GM19099 (cell line): ENCODE data around the gene ARMC2.

Experiments used
- POLR2A ChIP-seq: IDR thresholded peaks from 3 replicates; pipeline ENCODE4 v1.6.1; 2011; ENCODE audit warnings: low read depth; ENCODE audit not compliant: insufficient read length; ENCODE audit errors: extremely low read depth

Gene ARMC2

DNA sequence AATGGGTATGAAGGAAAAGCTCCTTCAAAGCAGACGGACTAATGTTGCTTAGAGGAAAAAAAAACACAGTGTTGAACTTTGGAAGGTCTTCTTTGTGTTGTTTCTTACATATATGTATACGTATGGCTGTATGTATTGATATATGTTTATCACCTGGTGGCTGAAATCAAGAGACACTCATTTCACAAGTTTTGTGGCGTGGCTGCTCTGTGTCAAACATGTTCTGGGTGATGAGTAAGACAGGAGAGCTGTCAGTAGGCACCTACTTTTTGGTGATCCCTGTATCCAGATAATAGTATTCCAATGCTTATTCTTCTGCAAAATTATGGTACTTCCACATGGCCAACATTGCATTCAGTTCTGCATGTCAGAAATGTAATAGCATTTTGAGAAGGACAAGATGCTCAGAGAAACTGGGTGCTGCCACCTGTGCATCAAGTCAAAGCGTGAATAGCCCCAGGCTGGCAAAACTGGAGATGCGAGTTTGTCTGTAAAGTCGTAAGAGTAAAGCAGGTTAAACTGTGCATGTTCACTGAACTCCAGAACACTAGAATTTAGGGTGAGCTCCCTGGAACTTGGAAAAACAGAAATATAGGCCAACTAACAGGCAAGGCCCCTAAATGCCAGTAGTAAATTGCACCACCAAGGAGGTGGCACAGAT is 67.9 kb downstream of the ARMC2 start:
- TF ChIP-seq POLR2A, result no peak

DNA sequence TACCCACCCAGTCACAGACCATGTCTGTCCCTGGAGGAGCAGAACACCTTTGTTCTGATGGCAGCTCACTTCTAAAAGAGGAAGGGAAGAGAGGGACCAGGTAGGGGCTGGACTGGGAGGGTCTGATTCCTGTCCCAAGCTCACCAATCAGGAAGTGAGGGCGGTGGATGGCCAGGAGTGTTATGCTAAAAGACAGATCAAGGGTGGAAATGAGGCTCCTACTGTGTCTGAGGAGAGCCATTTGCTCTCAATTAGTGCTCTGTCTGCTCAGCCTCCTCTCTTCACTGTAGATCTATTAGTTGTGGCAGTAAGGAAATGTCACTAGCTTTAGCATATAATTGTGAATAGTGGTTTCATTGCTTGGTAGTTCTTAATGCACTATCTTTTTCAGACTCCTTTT is 72.5 kb downstream of the ARMC2 start:
- no peak for TF ChIP-seq POLR2A

DNA sequence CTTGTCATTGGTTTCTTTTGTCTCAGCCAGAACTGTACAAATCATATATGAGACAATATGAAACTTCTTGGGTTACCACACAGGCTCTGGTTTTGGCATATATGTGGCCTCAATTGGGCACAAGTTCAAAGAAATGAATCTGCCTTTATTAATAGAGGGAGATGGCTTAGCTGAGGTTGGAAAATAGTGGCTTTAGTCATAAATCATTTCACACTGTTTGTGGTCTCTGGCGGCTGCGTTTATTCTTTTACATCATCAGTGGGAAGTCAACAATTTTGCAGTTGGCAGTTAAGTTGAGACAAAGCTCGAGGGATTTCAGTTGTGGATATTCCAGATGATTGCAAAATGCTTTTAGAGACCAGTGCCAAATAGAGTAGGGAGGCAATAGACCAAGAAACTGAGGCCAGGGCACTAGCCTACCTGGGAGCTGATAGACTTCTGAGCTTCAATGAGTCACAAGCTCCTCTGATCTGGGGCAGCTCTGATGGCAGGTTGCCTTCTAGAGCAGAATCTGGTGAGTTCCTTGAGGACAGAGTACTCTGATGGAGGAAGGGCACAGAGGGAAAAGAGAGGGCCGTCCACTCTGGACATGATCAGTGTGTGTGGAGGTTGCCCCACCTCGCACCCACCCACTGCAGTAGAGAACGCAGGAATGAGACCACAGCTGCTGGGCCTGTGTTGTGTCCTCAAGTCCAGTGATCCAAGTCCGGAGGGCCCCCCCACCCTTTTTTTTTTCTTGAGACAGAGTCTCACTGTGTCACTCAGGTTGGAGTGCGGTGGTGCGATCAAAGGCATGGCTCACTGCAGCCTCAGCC is 73.5 kb downstream of the ARMC2 start:
- no peak for TF ChIP-seq POLR2A

DNA sequence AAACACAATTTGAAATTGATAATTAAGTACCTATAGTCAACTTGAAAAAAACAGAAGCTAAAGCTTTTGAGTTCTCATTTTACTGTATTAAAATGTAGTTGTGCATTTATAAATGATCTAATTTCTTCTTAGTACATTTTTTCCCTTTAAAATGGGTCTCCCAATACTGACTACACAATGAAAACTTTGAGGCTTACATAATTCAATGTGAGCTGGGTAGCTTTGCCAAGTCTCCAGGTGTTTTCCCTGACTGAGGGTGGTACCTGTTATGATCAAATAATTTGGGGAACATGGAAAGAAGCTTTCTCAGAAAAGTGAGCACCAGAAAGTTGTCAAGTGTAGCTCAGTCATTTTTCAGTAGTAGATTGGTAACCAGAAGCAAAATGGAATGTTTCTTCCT is 74.3 kb downstream of the ARMC2 start:
- TF ChIP-seq POLR2A, result no peak

DNA sequence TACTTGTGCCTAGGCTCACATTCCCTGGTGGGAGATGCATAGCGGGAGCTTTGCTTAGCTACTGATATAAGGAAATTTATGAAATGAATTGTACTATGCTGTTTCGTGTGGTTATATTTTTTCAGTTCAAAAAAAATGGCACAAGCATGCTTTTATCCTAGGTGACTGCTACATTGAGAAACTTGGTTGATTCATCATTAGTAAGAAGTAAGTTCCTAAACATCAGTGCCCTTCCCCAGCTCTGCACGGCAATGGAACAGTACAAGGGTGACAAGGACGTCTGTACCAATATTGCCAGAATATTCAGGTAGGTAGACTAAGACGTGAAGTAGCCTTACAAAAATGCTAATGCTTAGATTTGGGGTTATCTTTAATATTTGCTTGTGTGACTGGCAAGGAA is 79.7 kb downstream of the ARMC2 start:
- TF ChIP-seq POLR2A, result no peak

DNA sequence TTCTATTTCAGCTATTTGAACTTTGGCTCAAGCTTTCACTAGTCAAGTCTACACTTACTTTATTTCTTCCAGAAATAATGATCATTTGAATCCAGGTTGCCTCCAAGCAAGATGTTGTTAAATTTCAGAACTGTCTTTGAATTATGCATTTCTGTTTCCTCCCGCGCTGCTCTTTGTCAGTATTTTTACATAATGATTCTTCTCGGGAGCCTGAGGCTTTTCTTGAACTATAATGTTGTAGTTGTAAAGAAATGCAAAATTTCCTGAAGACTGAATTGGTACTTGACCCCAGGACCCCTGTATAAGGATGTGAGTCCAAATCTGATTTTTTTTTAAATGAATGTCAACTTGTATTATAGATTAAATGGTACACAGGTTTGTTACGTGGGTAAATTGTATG is 80.4 kb downstream of the ARMC2 start:
- no peak for TF ChIP-seq POLR2A

DNA sequence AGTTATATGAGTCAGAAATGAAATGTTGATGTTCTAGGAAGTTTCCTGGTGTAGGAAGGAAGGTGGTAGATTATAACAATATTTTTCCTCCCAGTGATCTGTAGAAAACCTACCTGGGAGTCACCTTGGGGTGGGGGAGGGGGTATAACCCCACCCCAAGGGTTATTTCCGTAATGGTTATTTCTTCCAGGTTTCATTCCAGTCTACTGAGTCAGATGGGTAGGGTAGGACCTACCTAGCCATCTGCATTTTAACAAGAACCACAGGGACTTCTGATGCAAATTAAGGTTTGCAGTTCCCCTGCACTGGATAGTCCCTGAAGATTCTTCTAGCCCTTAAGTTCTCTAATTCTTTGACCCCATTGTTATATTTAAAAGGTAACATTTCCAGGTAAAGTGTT is 88.9 kb downstream of the ARMC2 start:
- TF ChIP-seq POLR2A, result no peak

DNA sequence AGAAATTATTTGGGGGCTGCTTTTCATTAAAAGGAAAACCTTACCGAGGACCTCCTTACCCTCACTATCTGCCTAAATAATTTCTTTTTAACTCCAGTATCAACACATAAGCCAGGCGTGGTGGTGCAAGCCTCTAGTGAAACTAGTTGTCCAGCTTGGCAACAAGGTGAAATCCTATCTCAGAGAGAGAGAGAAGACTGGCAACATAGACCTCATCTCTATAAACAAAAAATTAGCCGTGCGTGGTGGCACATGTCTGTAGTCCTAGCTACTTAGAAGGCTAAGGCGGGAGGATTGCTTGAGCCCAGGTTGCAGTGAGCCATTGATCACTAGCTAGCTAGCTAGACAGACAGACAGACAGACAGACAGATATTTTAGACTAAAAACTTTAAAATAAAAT is 92.5 kb downstream of the ARMC2 start:
- TF ChIP-seq POLR2A, result no peak

DNA sequence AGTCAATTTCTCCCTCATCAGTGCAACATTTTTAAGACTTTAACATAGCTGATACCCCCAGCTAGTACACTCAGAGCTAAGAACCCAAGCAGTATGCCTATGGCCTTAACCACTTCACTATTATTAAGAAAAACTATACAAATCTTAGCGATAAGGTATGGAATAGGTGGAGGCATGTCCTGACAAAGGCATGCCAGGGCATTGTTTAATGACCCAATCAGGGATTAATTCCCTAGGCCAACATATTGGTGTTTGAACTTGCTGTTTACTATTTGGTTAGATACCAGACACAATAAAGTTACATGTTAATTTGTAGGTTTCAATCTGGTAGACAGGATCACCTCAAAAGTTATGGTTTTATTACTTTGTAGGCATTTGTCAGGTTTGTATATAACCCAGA is 93.1 kb downstream of the ARMC2 start:
- TF ChIP-seq POLR2A, result no peak

DNA sequence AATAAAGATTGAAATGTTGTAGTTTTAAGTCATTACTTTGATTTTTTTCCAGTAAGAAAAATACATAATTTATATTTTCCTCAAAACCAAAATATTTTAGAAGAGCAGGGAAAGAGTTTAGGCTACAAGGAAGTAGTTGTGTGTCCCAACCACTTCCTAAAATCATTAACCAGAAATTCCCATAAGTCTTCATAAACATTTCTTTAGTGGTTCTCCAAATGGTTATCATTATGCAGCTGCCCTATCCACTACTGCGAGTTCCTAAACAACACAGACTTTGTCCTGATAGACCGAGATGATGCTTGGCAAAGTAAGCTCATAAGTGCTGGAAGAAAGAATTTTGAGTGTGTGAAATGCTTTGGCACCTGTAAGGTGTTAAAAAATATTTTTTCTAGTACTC is 93.6 kb downstream of the ARMC2 start:
- TF ChIP-seq POLR2A, result no peak

DNA sequence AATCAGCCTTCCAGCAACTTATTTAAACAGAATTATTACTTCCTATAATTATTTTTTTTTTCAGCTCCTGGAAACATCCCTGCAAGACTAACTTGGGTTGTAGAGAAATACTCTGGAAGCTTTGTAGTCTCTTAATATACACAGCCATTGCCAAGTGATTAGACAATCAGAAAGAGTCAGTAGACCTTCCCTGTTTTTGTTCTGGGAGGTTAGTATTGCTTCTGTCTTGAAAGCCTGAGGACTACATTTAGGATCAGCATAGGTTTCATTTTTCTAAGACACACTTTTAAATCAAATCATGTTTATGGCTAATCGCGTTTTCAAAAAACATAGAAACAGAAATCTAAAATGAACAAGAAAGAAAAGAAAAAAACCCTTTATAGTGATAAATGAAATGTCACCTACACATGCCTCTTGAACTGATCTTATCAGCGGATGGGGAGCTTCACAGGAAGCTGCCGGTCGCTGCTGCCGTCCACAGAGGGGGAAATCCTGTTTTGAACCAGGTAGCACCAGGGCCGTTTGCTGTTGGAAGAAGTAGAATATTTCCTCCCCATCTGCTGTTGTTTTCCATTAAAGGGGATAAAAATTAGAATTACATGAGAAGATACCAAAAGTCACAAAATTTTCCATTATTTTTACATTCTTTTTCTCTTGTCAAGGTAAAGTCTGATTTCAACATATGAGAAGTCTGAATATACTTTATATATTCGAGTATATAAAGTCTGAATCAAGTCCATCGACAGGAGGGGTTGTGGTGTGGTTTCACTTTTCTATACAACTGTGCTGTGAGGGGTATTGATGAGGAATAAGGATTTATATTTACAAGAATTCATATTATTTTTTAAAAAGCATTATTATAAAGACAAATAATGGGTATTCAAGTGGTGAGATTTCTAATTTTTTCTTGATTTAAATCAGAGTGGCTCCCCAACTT is 94.6 kb downstream of the ARMC2 start:
- no peak for TF ChIP-seq POLR2A

DNA sequence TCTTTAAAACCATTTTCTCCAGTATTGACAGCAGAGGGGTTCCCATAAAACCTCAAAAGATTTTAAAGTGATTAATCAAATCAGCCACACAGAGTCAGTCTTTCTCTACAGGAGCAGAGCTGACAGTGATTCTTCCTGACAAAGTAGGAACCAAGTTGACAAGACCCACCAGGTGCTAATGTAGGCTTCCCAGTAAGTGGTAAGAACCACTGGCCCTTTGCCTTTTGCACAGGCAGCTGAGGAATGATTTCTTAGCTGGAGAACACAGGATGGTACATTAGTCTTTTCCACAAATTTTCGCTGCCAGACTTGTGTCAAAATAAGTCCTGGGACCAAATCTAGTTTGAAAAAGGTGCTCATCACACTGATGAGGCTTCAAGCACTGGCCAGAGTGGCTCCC is 95.8 kb downstream of the ARMC2 start:
- TF ChIP-seq POLR2A, result no peak

DNA sequence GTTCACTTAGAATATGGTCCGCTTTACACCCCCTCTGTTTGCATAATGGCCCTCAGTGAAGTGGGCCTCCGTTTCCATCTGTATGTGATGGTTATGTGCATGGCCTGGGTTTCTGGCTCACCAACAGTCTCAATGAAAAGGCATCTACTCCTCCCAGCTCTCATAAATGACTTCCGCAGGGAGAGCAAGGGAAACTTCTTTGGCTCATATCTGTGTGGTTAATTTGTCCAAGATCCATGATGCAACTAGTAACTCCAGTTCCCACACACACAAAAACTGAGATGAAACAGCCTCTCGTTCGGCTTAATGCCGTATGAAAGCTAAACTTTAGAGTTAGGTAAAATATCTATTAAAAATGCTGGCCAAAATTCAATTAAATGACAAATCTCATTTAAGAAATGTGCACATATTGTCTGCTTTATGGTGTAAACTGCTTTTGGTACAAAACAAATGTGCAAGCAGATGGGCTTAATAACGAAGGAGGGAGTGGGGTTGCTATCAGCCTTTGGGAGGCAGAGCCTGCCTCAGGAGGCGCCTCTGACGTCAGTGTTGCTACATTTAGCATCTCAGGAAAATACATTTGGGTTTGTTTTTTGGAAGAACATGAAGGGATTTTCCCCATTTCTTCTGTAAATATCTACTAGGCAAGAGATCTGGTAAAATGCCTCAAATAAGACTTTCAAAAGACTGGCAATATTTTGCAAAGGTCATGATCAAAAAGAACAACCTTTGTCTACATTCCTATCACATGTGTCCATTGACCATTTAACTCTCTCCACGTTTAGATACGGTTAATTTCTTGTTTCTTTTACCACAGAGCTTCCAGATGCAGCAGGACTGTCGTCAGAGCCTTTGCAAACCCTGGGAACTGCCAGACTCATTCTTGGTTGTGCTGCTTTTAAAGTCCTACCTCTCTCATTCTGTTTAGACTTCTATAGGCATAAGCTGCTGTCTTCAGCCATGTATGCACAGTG is 96.8 kb downstream of the ARMC2 start:
- TF ChIP-seq POLR2A, result no peak

DNA sequence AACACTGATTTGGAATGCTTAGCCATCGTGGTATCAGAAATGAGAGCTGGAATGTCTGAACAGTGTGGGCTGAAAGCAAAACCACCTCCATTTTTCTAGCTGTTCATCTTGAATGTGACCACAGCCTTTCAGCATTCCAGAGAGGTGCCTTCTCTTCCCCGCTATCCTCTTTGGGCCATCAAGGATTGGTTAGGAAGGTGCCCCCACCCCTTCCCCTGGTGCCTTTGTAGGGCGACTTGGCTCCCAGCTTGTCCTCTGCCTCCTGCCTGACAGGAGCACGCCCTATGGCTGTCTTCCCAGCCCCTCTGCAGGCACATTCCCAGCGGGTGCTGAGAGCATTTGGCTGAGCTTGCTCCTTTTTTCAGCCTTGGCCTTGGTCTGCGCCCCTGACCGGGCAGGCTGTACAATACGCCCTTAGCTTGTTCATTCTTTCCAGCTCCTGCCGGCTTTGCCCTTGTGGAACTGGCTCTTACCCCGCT is 97.5 kb downstream of the ARMC2 start:
- TF ChIP-seq POLR2A, result no peak

DNA sequence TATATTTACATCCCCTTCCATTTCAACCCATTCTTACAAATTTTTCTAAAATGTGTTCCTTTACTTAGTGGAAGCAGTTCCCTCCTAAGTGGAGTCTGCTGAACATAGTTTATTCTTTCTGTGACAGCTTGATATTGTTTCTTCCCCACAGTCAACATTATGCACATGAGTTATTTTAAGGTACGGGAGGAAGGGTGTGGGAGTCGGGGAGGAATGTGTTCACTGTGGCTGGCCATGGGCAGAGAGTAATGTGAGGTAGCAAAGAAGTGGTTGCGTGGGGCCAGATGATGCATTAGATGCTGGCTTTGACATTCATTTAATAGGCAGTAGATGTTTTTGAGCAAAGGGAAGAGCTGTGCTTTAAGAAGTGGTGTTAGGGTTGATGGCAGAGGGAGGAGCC is 98.5 kb downstream of the ARMC2 start:
- no peak for TF ChIP-seq POLR2A
